Measurements from ENCODE around the gene AGO1.

DNA sequence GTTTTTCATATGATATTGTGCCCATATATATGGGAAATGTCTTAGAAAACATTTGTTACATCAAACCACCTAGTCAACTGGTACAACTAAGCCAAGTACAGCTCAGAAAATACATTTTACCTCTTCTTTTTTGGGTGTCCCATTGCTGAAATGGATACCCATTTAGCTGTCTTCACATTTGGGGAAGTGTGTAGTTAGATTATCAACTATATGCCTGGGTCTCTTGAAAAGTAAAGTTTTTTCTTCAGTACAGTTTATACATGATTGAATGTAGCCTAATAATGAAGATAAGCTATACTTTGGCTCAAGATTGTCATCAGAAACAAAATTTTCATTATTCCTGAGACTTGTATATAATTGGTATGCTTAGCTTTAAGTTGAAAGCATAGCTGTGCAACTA lies 49.9 kb downstream of the AGO1 start:
- TF ChIP-seq POLR2A (IDR thresholded peaks at IDR 0.05): no peak
- TF ChIP-seq, protein P1, sequence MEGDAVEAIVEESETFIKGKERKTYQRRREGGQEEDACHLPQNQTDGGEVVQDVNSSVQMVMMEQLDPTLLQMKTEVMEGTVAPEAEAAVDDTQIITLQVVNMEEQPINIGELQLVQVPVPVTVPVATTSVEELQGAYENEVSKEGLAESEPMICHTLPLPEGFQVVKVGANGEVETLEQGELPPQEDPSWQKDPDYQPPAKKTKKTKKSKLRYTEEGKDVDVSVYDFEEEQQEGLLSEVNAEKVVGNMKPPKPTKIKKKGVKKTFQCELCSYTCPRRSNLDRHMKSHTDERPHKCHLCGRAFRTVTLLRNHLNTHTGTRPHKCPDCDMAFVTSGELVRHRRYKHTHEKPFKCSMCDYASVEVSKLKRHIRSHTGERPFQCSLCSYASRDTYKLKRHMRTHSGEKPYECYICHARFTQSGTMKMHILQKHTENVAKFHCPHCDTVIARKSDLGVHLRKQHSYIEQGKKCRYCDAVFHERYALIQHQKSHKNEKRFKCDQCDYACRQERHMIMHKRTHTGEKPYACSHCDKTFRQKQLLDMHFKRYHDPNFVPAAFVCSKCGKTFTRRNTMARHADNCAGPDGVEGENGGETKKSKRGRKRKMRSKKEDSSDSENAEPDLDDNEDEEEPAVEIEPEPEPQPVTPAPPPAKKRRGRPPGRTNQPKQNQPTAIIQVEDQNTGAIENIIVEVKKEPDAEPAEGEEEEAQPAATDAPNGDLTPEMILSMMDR (IDR thresholded peaks at IDR 0.05): no peak

All from tibial nerve (tissue), 3 donors.